ENCODE data around the gene OSCP1. TPM values are rescaled to one million over a fixed set of nuclear protein-coding genes. Genes with fewer than 3 reads are reported as not detected.

OSCP1 gene
- total and polyA plus RNA-seq, 4 donors, result 20.0 to 27.9 (median 22.7) TPM

- DNase-seq (ENCODE audit: low read depth in 4 of 6, low spot score in 6 of 6), result no peak
- WGBS (ENCODE audit: insufficient coverage), result 92% methylated on average over 9 of the region's 15 CpGs
Measured at GRCh38 chr1:36415661-36416326, 34.5 kb downstream of the OSCP1 start.

GRCh38 chr1:36414384-36414783, 35.9 kb downstream of the OSCP1 start:
- Histone ChIP-seq H3K9me3 (ENCODE audit: control insufficient read depth, insufficient read depth, low read length) (no peaks in the 10 kb centered on the region), H3K27me3 (ENCODE audit: control insufficient read depth, insufficient read depth, low read length) (no peaks in the 10 kb centered on the region), H3K27ac (ENCODE audit: low read depth, low read length) (no peak overlapping the region), H3K4me3 (ENCODE audit: low read depth, low read length) (no peak overlapping the region), H3K36me3 (ENCODE audit: control insufficient read depth, insufficient read depth, low read length) (peaks cover 17% of the 10 kb centered on the region), H3K4me1 (ENCODE audit: control insufficient read depth, insufficient read depth, low read length) (no peaks in the 10 kb centered on the region)
- 100% methylated on average over 1 of the region's 4 CpGs for WGBS (ENCODE audit: insufficient coverage)
- no peak for DNase-seq (ENCODE audit: low read depth in 4 of 6, low spot score in 6 of 6)

More at GRCh38 chr1:36415661-36416326, 34.5 kb downstream of the OSCP1 start:
- Histone ChIP-seq H3K36me3 (ENCODE audit: control insufficient read depth, insufficient read depth, low read length) (peaks cover 22% of the 10 kb centered on the region), H3K9me3 (ENCODE audit: control insufficient read depth, insufficient read depth, low read length) (no peaks in the 10 kb centered on the region), H3K4me1 (ENCODE audit: control insufficient read depth, insufficient read depth, low read length) (no peaks in the 10 kb centered on the region), H3K27me3 (ENCODE audit: control insufficient read depth, insufficient read depth, low read length) (no peaks in the 10 kb centered on the region), H3K27ac (ENCODE audit: low read depth, low read length) (no peak overlapping the region), H3K4me3 (ENCODE audit: low read depth, low read length) (no peak overlapping the region)

- Histone ChIP-seq H3K27me3 (ENCODE audit: control insufficient read depth, insufficient read depth, low read length) (no peaks in the 10 kb centered on the region), H3K9me3 (ENCODE audit: control insufficient read depth, insufficient read depth, low read length) (no peaks in the 10 kb centered on the region), H3K4me1 (ENCODE audit: control insufficient read depth, insufficient read depth, low read length) (no peaks in the 10 kb centered on the region), H3K36me3 (ENCODE audit: control insufficient read depth, insufficient read depth, low read length) (peaks cover 7% of the 10 kb centered on the region), H3K4me3 (ENCODE audit: low read depth, low read length) (no peak overlapping the region), H3K27ac (ENCODE audit: low read depth, low read length) (no peak overlapping the region)
- WGBS (ENCODE audit: insufficient coverage), result 60% methylated on average over 8 of the region's 11 CpGs
- DNase-seq (ENCODE audit: low read depth in 4 of 6, low spot score in 6 of 6), result no peak
Measured at GRCh38 chr1:36411674-36412648, 38.3 kb downstream of the OSCP1 start.

GRCh38 chr1:36408479-36408878, 41.8 kb downstream of the OSCP1 start:
- Histone ChIP-seq H3K27me3 (ENCODE audit: control insufficient read depth, insufficient read depth, low read length) (no peaks in the 10 kb centered on the region), H3K36me3 (ENCODE audit: control insufficient read depth, insufficient read depth, low read length) (no peaks in the 10 kb centered on the region), H3K4me3 (ENCODE audit: low read depth, low read length) (no peak overlapping the region), H3K9me3 (ENCODE audit: control insufficient read depth, insufficient read depth, low read length) (no peaks in the 10 kb centered on the region), H3K4me1 (ENCODE audit: control insufficient read depth, insufficient read depth, low read length) (no peaks in the 10 kb centered on the region), H3K27ac (ENCODE audit: low read depth, low read length) (no peak overlapping the region)
- 92% methylated on average over 2 of the region's 2 CpGs for WGBS (ENCODE audit: insufficient coverage)
- no peak for DNase-seq (ENCODE audit: low read depth in 4 of 6, low spot score in 6 of 6)

- Histone ChIP-seq H3K27ac (ENCODE audit: low read depth, low read length) (no peak overlapping the region), H3K9me3 (ENCODE audit: control insufficient read depth, insufficient read depth, low read length) (no peaks in the 10 kb centered on the region), H3K4me3 (ENCODE audit: low read depth, low read length) (no peak overlapping the region), H3K4me1 (ENCODE audit: control insufficient read depth, insufficient read depth, low read length) (peaks cover 4% of the 10 kb centered on the region), H3K27me3 (ENCODE audit: control insufficient read depth, insufficient read depth, low read length) (no peaks in the 10 kb centered on the region), H3K36me3 (ENCODE audit: control insufficient read depth, insufficient read depth, low read length) (no peaks in the 10 kb centered on the region)
- DNase-seq (ENCODE audit: low read depth in 4 of 6, low spot score in 6 of 6), result no peak
- WGBS (ENCODE audit: insufficient coverage), result 60% methylated on average over 1 of the region's 1 CpG
Measured at GRCh38 chr1:36406440-36406839, 43.8 kb downstream of the OSCP1 start.

- peak in 1 of 6 donors; percentile 72 for DNase-seq (ENCODE audit: low read depth in 4 of 6, low spot score in 6 of 6)
- H3K9me3 ChIP-seq (ENCODE audit: control insufficient read depth, insufficient read depth, low read length), result no peaks in the 10 kb centered on the region
- H3K27ac ChIP-seq (ENCODE audit: low read depth, low read length), result no peak overlapping the region
- peaks cover 12% of the 10 kb centered on the region for H3K4me1 ChIP-seq (ENCODE audit: control insufficient read depth, insufficient read depth, low read length)
- H3K27me3 ChIP-seq (ENCODE audit: control insufficient read depth, insufficient read depth, low read length), result no peaks in the 10 kb centered on the region
- no peaks in the 10 kb centered on the region for H3K36me3 ChIP-seq (ENCODE audit: control insufficient read depth, insufficient read depth, low read length)
- no peak overlapping the region for H3K4me3 ChIP-seq (ENCODE audit: low read depth, low read length)
- no CpG with 5 or more reads among the region's 4 CpGs for WGBS (ENCODE audit: insufficient coverage)
Measured at GRCh38 chr1:36402504-36402890, 47.8 kb downstream of the OSCP1 start.

- no peaks in the 10 kb centered on the region for H3K9me3 ChIP-seq (ENCODE audit: control insufficient read depth, insufficient read depth, low read length)
- no peak overlapping the region for H3K27ac ChIP-seq (ENCODE audit: low read depth, low read length)
- 87% methylated on average over 12 of the region's 12 CpGs for WGBS (ENCODE audit: insufficient coverage)
- H3K4me3 ChIP-seq (ENCODE audit: low read depth, low read length), result no peak overlapping the region
- DNase-seq (ENCODE audit: low read depth in 4 of 6, low spot score in 6 of 6), result no peak
- no peaks in the 10 kb centered on the region for H3K36me3 ChIP-seq (ENCODE audit: control insufficient read depth, insufficient read depth, low read length)
- H3K27me3 ChIP-seq (ENCODE audit: control insufficient read depth, insufficient read depth, low read length), result no peaks in the 10 kb centered on the region
- H3K4me1 ChIP-seq (ENCODE audit: control insufficient read depth, insufficient read depth, low read length), result peaks cover 17% of the 10 kb centered on the region
Measured at GRCh38 chr1:36401602-36402503, 48.4 kb downstream of the OSCP1 start.

- Histone ChIP-seq H3K36me3 (ENCODE audit: control insufficient read depth, insufficient read depth, low read length) (no peaks in the 10 kb centered on the region), H3K4me3 (ENCODE audit: low read depth, low read length) (no peak overlapping the region), H3K4me1 (ENCODE audit: control insufficient read depth, insufficient read depth, low read length) (peaks cover 23% of the 10 kb centered on the region), H3K9me3 (ENCODE audit: control insufficient read depth, insufficient read depth, low read length) (no peaks in the 10 kb centered on the region), H3K27ac (ENCODE audit: low read depth, low read length) (no peak overlapping the region), H3K27me3 (ENCODE audit: control insufficient read depth, insufficient read depth, low read length) (no peaks in the 10 kb centered on the region)
- DNase-seq (ENCODE audit: low read depth in 4 of 6, low spot score in 6 of 6), result no peak
- WGBS (ENCODE audit: insufficient coverage), result 78% methylated on average over 21 of the region's 22 CpGs
Measured at GRCh38 chr1:36400825-36401601, 49.2 kb downstream of the OSCP1 start.

GRCh38 chr1:36400514-36400824, 49.8 kb downstream of the OSCP1 start:
- Histone ChIP-seq H3K27me3 (ENCODE audit: control insufficient read depth, insufficient read depth, low read length) (no peaks in the 10 kb centered on the region), H3K27ac (ENCODE audit: low read depth, low read length) (no peak overlapping the region), H3K4me3 (ENCODE audit: low read depth, low read length) (no peak overlapping the region)

More at GRCh38 chr1:36400514-36400824, 49.8 kb downstream of the OSCP1 start:
- DNase-seq (ENCODE audit: low read depth in 4 of 6, low spot score in 6 of 6), result no peak
- H3K36me3 ChIP-seq (ENCODE audit: control insufficient read depth, insufficient read depth, low read length), result no peaks in the 10 kb centered on the region
- WGBS (ENCODE audit: insufficient coverage), result 81% methylated on average over 10 of the region's 10 CpGs
- H3K4me1 ChIP-seq (ENCODE audit: control insufficient read depth, insufficient read depth, low read length), result peaks cover 23% of the 10 kb centered on the region
- H3K9me3 ChIP-seq (ENCODE audit: control insufficient read depth, insufficient read depth, low read length), result no peaks in the 10 kb centered on the region

Data from spinal cord (tissue), 10 donors.